ENCODE results near the gene EMILIN3. TPM values are rescaled to one million over a fixed set of nuclear protein-coding genes. Genes with fewer than 3 reads are reported as not detected.
A peak's percentile ranks its signal among the peaks of the same experiment; 100 is the strongest.

The EMILIN3 gene
- total and polyA plus RNA-seq, 2 of the 8 experiments (the other 6 are each of a cell fraction or from before 2014, with no cell fraction given) = 3.8 to 5.2 TPM

DNA sequence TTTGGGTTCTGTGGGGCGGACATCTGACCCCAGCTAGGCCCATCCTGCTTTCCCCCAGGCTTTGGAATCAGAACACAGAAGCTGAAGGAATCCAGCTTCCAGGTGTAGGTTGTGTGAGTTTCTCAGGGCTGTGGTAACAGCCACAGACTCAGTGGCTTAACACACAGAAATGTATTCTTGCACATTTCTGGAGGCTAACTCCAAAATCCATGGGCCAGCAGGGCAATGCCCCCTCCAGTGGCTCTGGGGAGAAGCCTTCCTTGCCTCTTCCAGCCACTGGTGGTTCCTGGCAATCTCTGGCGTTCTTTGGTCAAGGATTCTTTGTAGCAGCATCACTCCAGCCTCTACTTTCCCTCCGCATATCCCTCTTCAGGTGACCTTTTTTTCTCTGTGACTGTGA is 1.3 kb upstream of the EMILIN3 start:
- Histone ChIP-seq H4K20me1 (replicated peaks in 1 of 2; ENCODE audit: control insufficient read depth in 1 of 2, insufficient read depth in 2 of 2, low read length in 2 of 2) (peaks cover 2 to 8% of the 10 kb centered on the region in 2 experiments), H2BK5ac (ENCODE audit: low read depth, low read length) (no peak overlapping the region), H3K79me1 (ENCODE audit: low read depth, low read length) (no peaks in the 10 kb centered on the region), H3K27me3 (replicated peaks in 1 of 4; ENCODE audit: control insufficient read depth in 3 of 4, extremely low read depth in 1 of 4, insufficient read depth in 3 of 4, low read length in 3 of 4) (peaks cover 18 to 40% (median 36%) of the 10 kb centered on the region in 4 experiments), H3K4me2 (ENCODE audit: insufficient read depth in 1 of 2, low read depth in 2 of 2, low read length in 2 of 2) (peak overlapping the region in 1 of 2 experiments; percentile 63; a peak in 1 of 4 replicates), H4K5ac (ENCODE audit: insufficient read length, low read depth, low read length) (no peak overlapping the region), H3K4me1 (replicated peaks in 1 of 4; ENCODE audit: control insufficient read depth in 3 of 4, insufficient read depth in 4 of 4, low read length in 3 of 4) (peaks cover 0 to 2% (median 0%) of the 10 kb centered on the region in 4 experiments; a peak in 3 of 7 replicates), H3K9me3 (ENCODE audit: insufficient read depth in 2 of 2, low read depth in 1 of 2, low read length in 1 of 2) (peaks cover 8 to 9% of the 10 kb centered on the region in 2 experiments; a peak in 3 of 4 replicates), H2AK5ac (ENCODE audit: low read depth, low read length) (no peak overlapping the region), H4K91ac (replicated peaks; ENCODE audit: insufficient read length, low read length) (no peak overlapping the region), H3K23ac (ENCODE audit: insufficient read length) (no peak overlapping the region), H3K27ac (ENCODE audit: low read depth, low read length) (no peak overlapping the region), H3K14ac (ENCODE audit: insufficient read length) (no peak overlapping the region), H3K79me2 (ENCODE audit: control insufficient read depth in 1 of 2, insufficient read depth in 2 of 2, low read length in 2 of 2) (no peaks in the 10 kb centered on the region), H3K4ac (replicated peaks; ENCODE audit: insufficient read length, low read depth, low read length) (no peak overlapping the region), H3K4me3 (ENCODE audit: extremely low read depth in 1 of 4, insufficient read depth in 2 of 4, low read depth in 3 of 4, low read length in 4 of 4) (no peak overlapping the region), H2AFZ (ENCODE audit: low read length) (no peak overlapping the region), H2BK15ac (ENCODE audit: low read length) (0 out of 2 replicates have a peak overlapping the region, but pooled peaks have one; percentile 46), H4K8ac (ENCODE audit: extremely low read depth, insufficient read depth, low read length) (no peak overlapping the region), H3K36me3 (ENCODE audit: control insufficient read depth in 2 of 4, insufficient read depth in 4 of 4, low read length in 3 of 4) (no peaks in the 10 kb centered on the region), H2BK20ac (ENCODE audit: low read length) (no peak overlapping the region), H2BK120ac (replicated peaks; ENCODE audit: low read depth, low read length) (no peak overlapping the region), H2BK12ac (ENCODE audit: low read depth, low read length) (no peak overlapping the region), H3K23me2 (ENCODE audit: low read depth, low read length) (peaks cover 7% of the 10 kb centered on the region; the same call in 1 of the 2 replicates), H3K56ac (replicated peaks; ENCODE audit: insufficient read length, low read depth, low read length) (no peak overlapping the region), H3K9ac (replicated peaks in 1 of 4; ENCODE audit: extremely low read depth in 1 of 4, low read depth in 3 of 4, low read length in 3 of 4) (no peak overlapping the region), H3K18ac (ENCODE audit: extremely low read depth, low read length) (no peak overlapping the region)
- DNase-seq (ENCODE audit: low read depth in 1 of 2, low spot score in 2 of 2) (no peak), FAIRE-seq (no peak)
- ChIA-PET POLR2A (ENCODE audit: partially characterized antibody) (no interaction called here), CTCF (ENCODE audit: partially characterized antibody) (interaction anchor here (0.9 to 1.7 kb wide), 4 partner anchors 17 to 110 kb away, joined by 3 to 6 read pairs (median 3); no protein-coding TSS in a partner anchor)
- WGBS, 2 experiments (ENCODE audit: extremely low coverage in 1 of 2, insufficient coverage in 1 of 2, insufficient read length in 1 of 2, insufficient replicate concordance in 2 of 2, low coverage in 1 of 2, low lambda C conversion rate in 2 of 2, missing lambda C conversion rate in 1 of 2) = 90% methylated on average over 3 of the region's 3 CpGs; no CpG with 5 or more reads in 1 of the 2 experiments
- no peak for TF ChIP-seq HDAC6 (IDR thresholded peaks at IDR 0.05; ENCODE audit: low read depth, low read length)
- no peak for TF ChIP-seq CBX8 (IDR thresholded peaks at IDR 0.05; ENCODE audit: borderline replicate concordance, low read depth, low read length)
- TF ChIP-seq SP2 (IDR thresholded peaks at IDR 0.05; ENCODE audit: low read length) = no peak
- TF ChIP-seq POLR2A (IDR thresholded peaks at IDR 0.05; ENCODE audit: control extremely low read depth in 1 of 2, low read depth in 2 of 2, low read length in 2 of 2) = no peak
- TF ChIP-seq SIN3A (conservative IDR thresholded peaks at IDR 0.05 in 1 of 2, IDR thresholded peaks at IDR 0.05 in 1 of 2; ENCODE audit: low read depth in 1 of 2, low read length in 2 of 2) = no peak
- no peak for TF ChIP-seq RXRA (IDR thresholded peaks at IDR 0.05; ENCODE audit: insufficient read depth, low read depth, low read length)
- TF ChIP-seq FOSL1 (IDR thresholded peaks at IDR 0.05; ENCODE audit: insufficient read depth, low read depth, low read length) = no peak
- no peak for TF ChIP-seq SAP30 (IDR thresholded peaks at IDR 0.05; ENCODE audit: insufficient read depth, insufficient replicate concordance, low read length)
- no peak for TF ChIP-seq CBX5 (IDR thresholded peaks at IDR 0.05; ENCODE audit: low read depth, low read length)
- no peak for TF ChIP-seq HDAC2 (IDR thresholded peaks at IDR 0.05; ENCODE audit: borderline replicate concordance in 1 of 2, low read depth in 2 of 2, low read length in 2 of 2)
- TF ChIP-seq SP4 (IDR thresholded peaks at IDR 0.05; ENCODE audit: low read length) = no peak
- TF ChIP-seq YY1 (IDR thresholded peaks at IDR 0.05; ENCODE audit: low read depth, low read length) = no peak
- TF ChIP-seq, protein P1, sequence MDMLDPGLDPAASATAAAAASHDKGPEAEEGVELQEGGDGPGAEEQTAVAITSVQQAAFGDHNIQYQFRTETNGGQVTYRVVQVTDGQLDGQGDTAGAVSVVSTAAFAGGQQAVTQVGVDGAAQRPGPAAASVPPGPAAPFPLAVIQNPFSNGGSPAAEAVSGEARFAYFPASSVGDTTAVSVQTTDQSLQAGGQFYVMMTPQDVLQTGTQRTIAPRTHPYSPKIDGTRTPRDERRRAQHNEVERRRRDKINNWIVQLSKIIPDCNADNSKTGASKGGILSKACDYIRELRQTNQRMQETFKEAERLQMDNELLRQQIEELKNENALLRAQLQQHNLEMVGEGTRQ (IDR thresholded peaks at IDR 0.05; ENCODE audit: low read length) = no peak

Measured in H1 (cell line).